Loucy (cell line): Measurements from ENCODE around the gene ANKRD33B.

Source experiments
- H2AFZ ChIP-seq: fragments of 200-600 bp; sonication (generic); 2 replicates; pipeline ENCODE4 v1.6.0; 2016; ENCODE audit warnings: antibody characterized with exemption, mild to moderate bottlenecking, low read length, moderate library complexity
- H3F3A ChIP-seq: fragments of 200-600 bp; 2 replicates; pipeline ENCODE4 v1.6.0; 2016; ENCODE audit warnings: antibody characterized with exemption, low read depth, mild to moderate bottlenecking
- H3K27me3 ChIP-seq: fragments of 200-600 bp; sonication (generic); 2 replicates; pipeline ENCODE4 v1.6.1; 2014; ENCODE audit warnings: low read length, mild to moderate bottlenecking; ENCODE audit not compliant: insufficient read depth, poor library complexity, severe bottlenecking
- H3K36me3 ChIP-seq: fragments of 200-600 bp; sonication (generic); 2 replicates; pipeline ENCODE4 v1.6.1; 2016; ENCODE audit warnings: low read length; ENCODE audit not compliant: insufficient read depth
- H3K4me1 ChIP-seq: fragments of 200-600 bp; sonication (generic); 2 replicates; pipeline ENCODE4 v1.5.1; 2014; ENCODE audit warnings: low read length, mild to moderate bottlenecking; ENCODE audit not compliant: insufficient read depth, poor library complexity, severe bottlenecking
- H3K4me2 ChIP-seq: fragments of 200-600 bp; sonication (generic); 2 replicates; pipeline ENCODE4 v1.6.0; 2014; ENCODE audit warnings: antibody characterized with exemption, low read length, low read depth, mild to moderate bottlenecking; ENCODE audit not compliant: poor library complexity, severe bottlenecking
- H3K4me3 ChIP-seq: fragments of 200-600 bp; sonication (generic); 2 replicates; pipeline ENCODE4 v1.5.1; 2014; ENCODE audit warnings: low read length, mild to moderate bottlenecking, mixed read lengths; ENCODE audit not compliant: poor library complexity, severe bottlenecking
- H3K79me2 ChIP-seq: fragments of 200-600 bp; sonication (generic); 2 replicates; pipeline ENCODE4 v1.6.1; 2014; ENCODE audit warnings: low read length; ENCODE audit not compliant: insufficient read depth
- H3K9ac ChIP-seq: fragments of 200-600 bp; sonication (generic); 2 replicates; pipeline ENCODE4 v1.6.0; 2014; ENCODE audit warnings: mild to moderate bottlenecking, low read depth, low read length, moderate library complexity; ENCODE audit not compliant: poor library complexity, severe bottlenecking
- H3K9me2 ChIP-seq: fragments of 200-600 bp; sonication (generic); replicated peaks from 2 replicates; pipeline ENCODE4 v1.6.1; 2016; ENCODE audit warnings: low read depth, low read length, mixed read lengths
- H3K9me3 ChIP-seq: fragments of 200-600 bp; sonication (generic); 2 replicates; pipeline ENCODE4 v1.6.1; 2014; ENCODE audit warnings: mild to moderate bottlenecking, antibody characterized with exemption, low read length, low read depth; ENCODE audit not compliant: insufficient read depth
- H4K20me1 ChIP-seq: fragments of 200-600 bp; sonication (generic); 2 replicates; pipeline ENCODE4 v1.6.0; 2014; ENCODE audit warnings: antibody characterized with exemption, low read length, mild to moderate bottlenecking; ENCODE audit not compliant: insufficient read depth, poor library complexity, severe bottlenecking
- EZH2phosphoT487 ChIP-seq: fragments of 200-600 bp; IDR thresholded peaks from 2 replicates; pipeline ENCODE4 v1.6.1; 2018; ENCODE audit warnings: antibody characterized with exemption, mild to moderate bottlenecking, moderate library complexity, borderline replicate concordance
- TF ChIP-seq, protein P1 (sequence below): fragments of 200-600 bp; sonication (generic); conservative IDR thresholded peaks from 2 replicates; pipeline ENCODE4 v1.5.1; 2014; ENCODE audit warnings: mild to moderate bottlenecking, antibody characterized with exemption, low read length

ANKRD33B gene

DNA sequence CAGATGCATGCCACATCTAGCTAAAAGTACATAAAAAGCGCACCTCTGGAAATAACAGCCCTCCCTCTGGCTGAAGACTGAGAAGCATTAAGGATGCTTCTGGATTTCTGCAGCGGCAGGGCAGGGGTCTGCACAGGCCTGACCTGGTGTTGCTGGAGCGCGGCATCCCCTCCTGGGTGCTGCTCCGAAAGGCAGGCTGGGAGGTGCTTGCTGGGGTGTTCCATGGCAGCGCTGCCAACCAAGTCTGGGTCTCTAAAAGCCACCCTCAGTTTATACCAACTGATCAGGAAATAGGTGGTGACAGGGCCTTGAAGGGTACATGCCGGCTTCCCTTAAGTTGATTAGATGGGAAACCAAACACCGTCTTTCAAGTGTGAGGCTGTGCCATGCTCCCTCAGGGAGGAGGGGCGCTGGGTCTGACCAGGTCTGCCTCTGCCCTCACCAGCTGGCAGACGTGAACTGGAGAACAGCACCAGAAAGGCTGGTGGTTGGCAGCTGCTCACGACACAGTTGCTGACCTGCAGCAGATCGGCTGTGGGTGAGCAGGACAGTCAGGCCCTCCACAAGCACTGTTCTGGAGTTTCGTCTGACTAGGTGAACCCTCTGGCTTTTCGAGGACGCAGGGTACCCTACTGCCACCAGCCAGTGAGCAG, 115.6 kb downstream of the ANKRD33B start:
- Histone ChIP-seq H4K20me1 (no peaks in the 10 kb centered on the region), H3K79me2 (no peaks in the 10 kb centered on the region), H3K36me3 (peaks cover 58% of the 10 kb centered on the region; the same call in 1 of the 2 replicates)

DNA sequence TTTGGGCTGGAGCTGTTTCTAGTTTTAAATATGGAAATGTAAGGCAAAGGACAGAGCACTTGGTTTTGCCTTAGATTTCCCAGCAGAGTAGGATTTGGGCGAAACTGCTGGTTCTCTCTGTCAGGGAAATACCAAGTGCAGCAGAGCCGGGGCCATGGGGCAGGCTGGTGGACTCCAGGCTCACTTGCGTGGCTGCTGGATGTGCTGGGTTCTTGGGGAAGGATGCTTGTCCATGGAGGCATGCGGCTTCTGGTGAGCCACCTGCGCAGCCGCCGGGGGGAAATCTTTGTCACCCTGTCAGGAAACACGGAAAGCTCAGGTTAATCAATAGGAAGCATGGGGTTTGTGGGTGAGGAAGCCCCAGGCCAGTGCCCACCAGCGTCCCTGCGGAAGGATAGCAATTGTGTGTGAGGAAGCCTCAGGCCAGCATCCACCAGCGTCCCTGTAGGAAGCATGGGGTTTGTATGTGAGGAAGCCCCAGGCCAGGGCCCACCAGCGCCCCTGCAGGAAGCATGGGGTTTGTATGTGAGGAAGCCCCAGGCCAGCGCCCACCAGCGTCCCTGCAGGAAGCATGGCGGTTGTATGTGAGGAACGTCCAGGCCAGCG, 117.1 kb downstream of the ANKRD33B start:
- Histone ChIP-seq H3K9ac (no peak overlapping the region), H3K4me1 (no peaks in the 10 kb centered on the region), H3K79me2 (no peaks in the 10 kb centered on the region), H3K9me2 (no peaks in the 10 kb centered on the region), H3K4me2 (no peak overlapping the region), H3K9me3 (no peaks in the 10 kb centered on the region), H4K20me1 (no peaks in the 10 kb centered on the region), H3F3A (no peaks in the 10 kb centered on the region), H3K36me3 (peaks cover 58% of the 10 kb centered on the region; the same call in 1 of the 2 replicates), H2AFZ (no peak overlapping the region), H3K27me3 (no peaks in the 10 kb centered on the region), H3K4me3 (no peak overlapping the region)
- TF ChIP-seq EZH2phosphoT487: no peak
- TF ChIP-seq, protein P1, sequence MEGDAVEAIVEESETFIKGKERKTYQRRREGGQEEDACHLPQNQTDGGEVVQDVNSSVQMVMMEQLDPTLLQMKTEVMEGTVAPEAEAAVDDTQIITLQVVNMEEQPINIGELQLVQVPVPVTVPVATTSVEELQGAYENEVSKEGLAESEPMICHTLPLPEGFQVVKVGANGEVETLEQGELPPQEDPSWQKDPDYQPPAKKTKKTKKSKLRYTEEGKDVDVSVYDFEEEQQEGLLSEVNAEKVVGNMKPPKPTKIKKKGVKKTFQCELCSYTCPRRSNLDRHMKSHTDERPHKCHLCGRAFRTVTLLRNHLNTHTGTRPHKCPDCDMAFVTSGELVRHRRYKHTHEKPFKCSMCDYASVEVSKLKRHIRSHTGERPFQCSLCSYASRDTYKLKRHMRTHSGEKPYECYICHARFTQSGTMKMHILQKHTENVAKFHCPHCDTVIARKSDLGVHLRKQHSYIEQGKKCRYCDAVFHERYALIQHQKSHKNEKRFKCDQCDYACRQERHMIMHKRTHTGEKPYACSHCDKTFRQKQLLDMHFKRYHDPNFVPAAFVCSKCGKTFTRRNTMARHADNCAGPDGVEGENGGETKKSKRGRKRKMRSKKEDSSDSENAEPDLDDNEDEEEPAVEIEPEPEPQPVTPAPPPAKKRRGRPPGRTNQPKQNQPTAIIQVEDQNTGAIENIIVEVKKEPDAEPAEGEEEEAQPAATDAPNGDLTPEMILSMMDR: no peak

More for the DNA sequence above, 115.6 kb downstream of the ANKRD33B start:
- Histone ChIP-seq H3K9me2 (no peaks in the 10 kb centered on the region), H3K4me1 (no peaks in the 10 kb centered on the region), H2AFZ (no peak overlapping the region), H3K27me3 (no peaks in the 10 kb centered on the region), H3K4me3 (no peak overlapping the region), H3F3A (no peaks in the 10 kb centered on the region), H3K9ac (no peak overlapping the region), H3K9me3 (no peaks in the 10 kb centered on the region), H3K4me2 (no peak overlapping the region)
- TF ChIP-seq EZH2phosphoT487: no peak
- TF ChIP-seq, protein P1: no peak

DNA sequence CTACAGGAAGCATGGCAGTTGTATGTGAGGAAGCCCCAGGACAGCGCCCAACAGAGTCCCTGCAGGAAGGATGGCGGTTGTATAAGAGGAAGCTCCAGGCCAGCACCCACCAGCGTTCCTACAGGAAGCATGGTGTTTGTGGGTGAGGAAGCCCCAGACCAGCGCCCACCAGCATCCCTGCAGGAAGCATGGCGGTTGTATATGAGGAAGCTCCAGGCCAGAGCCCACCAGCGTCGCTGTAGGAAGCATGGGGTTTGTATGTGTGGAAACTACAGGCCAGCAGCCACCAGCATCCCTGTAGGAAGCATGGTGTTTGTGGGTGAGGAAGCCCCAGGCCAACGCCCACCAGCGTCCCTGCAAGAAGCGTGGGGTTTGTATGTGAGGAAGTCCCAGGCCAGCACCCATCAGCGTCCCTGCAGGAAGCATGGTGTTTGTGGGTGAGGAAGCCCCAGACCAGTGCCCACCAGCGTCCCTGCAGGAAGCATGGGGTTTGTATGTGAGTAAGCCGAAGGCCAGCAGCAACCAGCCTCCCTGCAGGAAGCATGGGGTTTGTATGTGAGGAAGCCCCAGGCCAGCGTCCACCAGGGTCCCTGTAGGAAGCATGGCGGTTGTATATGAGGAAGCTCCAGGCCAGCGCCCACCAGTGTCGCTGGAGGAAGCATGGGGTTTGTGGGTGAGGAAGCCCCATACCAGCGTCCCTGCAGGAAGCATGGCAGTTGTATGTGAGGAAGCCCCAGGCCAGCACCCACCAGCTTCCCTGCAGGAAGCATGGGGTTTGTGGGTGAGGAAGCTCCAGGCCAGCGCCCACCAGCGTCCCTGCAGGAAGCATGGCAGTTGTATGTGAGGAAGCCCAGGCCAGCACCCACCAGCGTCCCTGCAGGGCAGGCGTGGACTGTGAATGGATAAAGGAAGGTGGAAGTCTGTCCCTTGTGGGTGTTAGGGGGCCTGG, 118.1 kb downstream of the ANKRD33B start:
- no peak for TF ChIP-seq EZH2phosphoT487
- TF ChIP-seq, protein P1: no peak
- Histone ChIP-seq H3F3A (no peaks in the 10 kb centered on the region), H2AFZ (no peak overlapping the region), H3K4me2 (no peak overlapping the region), H3K79me2 (no peaks in the 10 kb centered on the region), H4K20me1 (no peaks in the 10 kb centered on the region), H3K9me2 (no peaks in the 10 kb centered on the region), H3K27me3 (no peaks in the 10 kb centered on the region), H3K9ac (no peak overlapping the region), H3K9me3 (no peaks in the 10 kb centered on the region), H3K36me3 (peaks cover 58% of the 10 kb centered on the region; the same call in 1 of the 2 replicates), H3K4me3 (no peak overlapping the region), H3K4me1 (no peaks in the 10 kb centered on the region)
